ENCODE data around the gene MYMX. TPM values are rescaled to one million over a fixed set of nuclear protein-coding genes. Genes with fewer than 3 reads are reported as not detected.

MYMX gene
- total and polyA plus RNA-seq, 2 of the 13 experiments (the other 11 are each of a cell fraction or from before 2014, with no cell fraction given): not detected

DNA sequence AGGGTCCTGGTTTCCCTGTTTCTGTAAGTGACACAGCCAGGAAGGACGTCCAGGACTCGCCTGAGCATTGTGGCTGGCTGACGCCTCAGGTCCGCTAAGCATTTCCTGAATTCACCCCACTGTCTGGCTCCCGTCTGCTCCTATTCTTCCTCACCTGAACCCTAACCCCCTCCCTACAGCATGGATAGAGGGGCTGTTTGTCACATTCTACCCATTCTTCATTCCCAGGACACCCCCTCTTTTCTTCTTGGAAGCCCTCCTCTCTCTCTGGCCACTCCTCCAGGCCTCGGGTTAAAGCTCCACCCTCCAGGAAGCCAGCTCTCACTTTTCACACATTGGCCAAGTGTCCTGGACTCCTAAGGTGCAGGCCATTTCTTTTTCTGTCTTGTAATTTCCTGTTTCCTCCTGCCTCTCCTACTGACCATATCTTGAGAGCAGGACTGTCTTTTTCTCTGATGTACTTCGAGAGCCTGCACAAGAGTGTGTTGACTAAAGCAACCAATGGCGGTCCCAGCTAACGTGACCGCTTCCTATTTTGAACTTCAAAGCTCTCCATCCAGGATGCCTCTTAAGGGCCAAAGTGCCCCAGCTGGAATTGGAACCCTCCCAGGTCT is 24.2 kb upstream of the MYMX start (continued):
- TF ChIP-seq CENPX (CRISPR knock-in tag; IDR thresholded peaks at IDR 0.05): no peak
- TF ChIP-seq, protein P1, sequence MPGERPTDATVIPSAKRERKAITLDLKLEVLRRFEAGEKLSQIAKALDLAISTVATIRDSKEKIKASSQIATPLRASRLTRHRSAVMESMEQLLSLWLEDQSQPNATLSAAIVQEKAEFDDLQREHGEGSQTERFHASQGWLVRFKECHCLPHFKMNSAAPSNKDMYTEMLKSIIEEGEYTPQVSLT (CRISPR knock-in tag; IDR thresholded peaks at IDR 0.05; ENCODE audit: borderline replicate concordance, low read depth): no peak
- TF ChIP-seq ZNF768 (CRISPR knock-in tag; IDR thresholded peaks at IDR 0.05): no peak
- TF ChIP-seq, protein P2, sequence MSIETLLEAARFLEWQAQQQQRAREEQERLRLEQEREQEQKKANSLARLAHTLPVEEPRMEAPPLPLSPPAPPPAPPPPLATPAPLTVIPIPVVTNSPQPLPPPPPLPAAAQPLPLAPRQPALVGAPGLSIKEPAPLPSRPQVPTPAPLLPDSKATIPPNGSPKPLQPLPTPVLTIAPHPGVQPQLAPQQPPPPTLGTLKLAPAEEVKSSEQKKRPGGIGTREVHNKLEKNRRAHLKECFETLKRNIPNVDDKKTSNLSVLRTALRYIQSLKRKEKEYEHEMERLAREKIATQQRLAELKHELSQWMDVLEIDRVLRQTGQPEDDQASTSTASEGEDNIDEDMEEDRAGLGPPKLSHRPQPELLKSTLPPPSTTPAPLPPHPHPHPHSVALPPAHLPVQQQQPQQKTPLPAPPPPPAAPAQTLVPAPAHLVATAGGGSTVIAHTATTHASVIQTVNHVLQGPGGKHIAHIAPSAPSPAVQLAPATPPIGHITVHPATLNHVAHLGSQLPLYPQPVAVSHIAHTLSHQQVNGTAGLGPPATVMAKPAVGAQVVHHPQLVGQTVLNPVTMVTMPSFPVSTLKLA (IDR thresholded peaks at IDR 0.05): no peak
- no peak; the same call in 1 of the 2 replicates for TF ChIP-seq RXRB (CRISPR knock-in tag; IDR thresholded peaks at IDR 0.05; ENCODE audit: borderline replicate concordance)
- no peak for TF ChIP-seq ZMYM4 (CRISPR knock-in tag; IDR thresholded peaks at IDR 0.05)
- no peak for TF ChIP-seq ZNF24 (IDR thresholded peaks at IDR 0.05)
- no peak for TF ChIP-seq ARNT2 (CRISPR knock-in tag; IDR thresholded peaks at IDR 0.05; ENCODE audit: low read depth)
- no peak for TF ChIP-seq HOXA3 (CRISPR knock-in tag; IDR thresholded peaks at IDR 0.05)
- peak; percentile 58; the same call in 1 of the 2 replicates for TF ChIP-seq ZSCAN21 (CRISPR knock-in tag; IDR thresholded peaks at IDR 0.05; ENCODE audit: borderline replicate concordance)
- TF ChIP-seq CCAR2 (optimal IDR thresholded peaks at IDR 0.05; ENCODE audit: low read depth, low read length): no peak
- no peak for TF ChIP-seq CCDC6 (CRISPR knock-in tag; IDR thresholded peaks at IDR 0.05)
- no peak for TF ChIP-seq ZNF292 (CRISPR knock-in tag; IDR thresholded peaks at IDR 0.05; ENCODE audit: borderline replicate concordance, low read depth)
- TF ChIP-seq ZNF225 (CRISPR knock-in tag; IDR thresholded peaks at IDR 0.05): no peak
- TF ChIP-seq, protein P3, sequence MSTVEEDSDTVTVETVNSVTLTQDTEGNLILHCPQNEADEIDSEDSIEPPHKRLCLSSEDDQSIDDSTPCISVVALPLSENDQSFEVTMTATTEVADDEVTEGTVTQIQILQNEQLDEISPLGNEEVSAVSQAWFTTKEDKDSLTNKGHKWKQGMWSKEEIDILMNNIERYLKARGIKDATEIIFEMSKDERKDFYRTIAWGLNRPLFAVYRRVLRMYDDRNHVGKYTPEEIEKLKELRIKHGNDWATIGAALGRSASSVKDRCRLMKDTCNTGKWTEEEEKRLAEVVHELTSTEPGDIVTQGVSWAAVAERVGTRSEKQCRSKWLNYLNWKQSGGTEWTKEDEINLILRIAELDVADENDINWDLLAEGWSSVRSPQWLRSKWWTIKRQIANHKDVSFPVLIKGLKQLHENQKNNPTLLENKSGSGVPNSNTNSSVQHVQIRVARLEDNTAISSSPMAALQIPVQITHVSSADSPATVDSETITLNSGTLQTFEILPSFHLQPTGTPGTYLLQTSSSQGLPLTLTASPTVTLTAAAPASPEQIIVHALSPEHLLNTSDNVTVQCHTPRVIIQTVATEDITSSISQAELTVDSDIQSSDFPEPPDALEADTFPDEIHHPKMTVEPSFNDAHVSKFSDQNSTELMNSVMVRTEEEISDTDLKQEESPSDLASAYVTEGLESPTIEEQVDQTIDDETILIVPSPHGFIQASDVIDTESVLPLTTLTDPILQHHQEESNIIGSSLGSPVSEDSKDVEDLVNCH (CRISPR knock-in tag; IDR thresholded peaks at IDR 0.05): no peak
- TF ChIP-seq, protein P4, sequence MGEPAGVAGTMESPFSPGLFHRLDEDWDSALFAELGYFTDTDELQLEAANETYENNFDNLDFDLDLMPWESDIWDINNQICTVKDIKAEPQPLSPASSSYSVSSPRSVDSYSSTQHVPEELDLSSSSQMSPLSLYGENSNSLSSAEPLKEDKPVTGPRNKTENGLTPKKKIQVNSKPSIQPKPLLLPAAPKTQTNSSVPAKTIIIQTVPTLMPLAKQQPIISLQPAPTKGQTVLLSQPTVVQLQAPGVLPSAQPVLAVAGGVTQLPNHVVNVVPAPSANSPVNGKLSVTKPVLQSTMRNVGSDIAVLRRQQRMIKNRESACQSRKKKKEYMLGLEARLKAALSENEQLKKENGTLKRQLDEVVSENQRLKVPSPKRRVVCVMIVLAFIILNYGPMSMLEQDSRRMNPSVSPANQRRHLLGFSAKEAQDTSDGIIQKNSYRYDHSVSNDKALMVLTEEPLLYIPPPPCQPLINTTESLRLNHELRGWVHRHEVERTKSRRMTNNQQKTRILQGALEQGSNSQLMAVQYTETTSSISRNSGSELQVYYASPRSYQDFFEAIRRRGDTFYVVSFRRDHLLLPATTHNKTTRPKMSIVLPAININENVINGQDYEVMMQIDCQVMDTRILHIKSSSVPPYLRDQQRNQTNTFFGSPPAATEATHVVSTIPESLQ (CRISPR knock-in tag; conservative IDR thresholded peaks at IDR 0.05): no peak
- TF ChIP-seq ZFP90 (CRISPR knock-in tag; IDR thresholded peaks at IDR 0.05; ENCODE audit: borderline replicate concordance): no peak
- TF ChIP-seq, protein P5, sequence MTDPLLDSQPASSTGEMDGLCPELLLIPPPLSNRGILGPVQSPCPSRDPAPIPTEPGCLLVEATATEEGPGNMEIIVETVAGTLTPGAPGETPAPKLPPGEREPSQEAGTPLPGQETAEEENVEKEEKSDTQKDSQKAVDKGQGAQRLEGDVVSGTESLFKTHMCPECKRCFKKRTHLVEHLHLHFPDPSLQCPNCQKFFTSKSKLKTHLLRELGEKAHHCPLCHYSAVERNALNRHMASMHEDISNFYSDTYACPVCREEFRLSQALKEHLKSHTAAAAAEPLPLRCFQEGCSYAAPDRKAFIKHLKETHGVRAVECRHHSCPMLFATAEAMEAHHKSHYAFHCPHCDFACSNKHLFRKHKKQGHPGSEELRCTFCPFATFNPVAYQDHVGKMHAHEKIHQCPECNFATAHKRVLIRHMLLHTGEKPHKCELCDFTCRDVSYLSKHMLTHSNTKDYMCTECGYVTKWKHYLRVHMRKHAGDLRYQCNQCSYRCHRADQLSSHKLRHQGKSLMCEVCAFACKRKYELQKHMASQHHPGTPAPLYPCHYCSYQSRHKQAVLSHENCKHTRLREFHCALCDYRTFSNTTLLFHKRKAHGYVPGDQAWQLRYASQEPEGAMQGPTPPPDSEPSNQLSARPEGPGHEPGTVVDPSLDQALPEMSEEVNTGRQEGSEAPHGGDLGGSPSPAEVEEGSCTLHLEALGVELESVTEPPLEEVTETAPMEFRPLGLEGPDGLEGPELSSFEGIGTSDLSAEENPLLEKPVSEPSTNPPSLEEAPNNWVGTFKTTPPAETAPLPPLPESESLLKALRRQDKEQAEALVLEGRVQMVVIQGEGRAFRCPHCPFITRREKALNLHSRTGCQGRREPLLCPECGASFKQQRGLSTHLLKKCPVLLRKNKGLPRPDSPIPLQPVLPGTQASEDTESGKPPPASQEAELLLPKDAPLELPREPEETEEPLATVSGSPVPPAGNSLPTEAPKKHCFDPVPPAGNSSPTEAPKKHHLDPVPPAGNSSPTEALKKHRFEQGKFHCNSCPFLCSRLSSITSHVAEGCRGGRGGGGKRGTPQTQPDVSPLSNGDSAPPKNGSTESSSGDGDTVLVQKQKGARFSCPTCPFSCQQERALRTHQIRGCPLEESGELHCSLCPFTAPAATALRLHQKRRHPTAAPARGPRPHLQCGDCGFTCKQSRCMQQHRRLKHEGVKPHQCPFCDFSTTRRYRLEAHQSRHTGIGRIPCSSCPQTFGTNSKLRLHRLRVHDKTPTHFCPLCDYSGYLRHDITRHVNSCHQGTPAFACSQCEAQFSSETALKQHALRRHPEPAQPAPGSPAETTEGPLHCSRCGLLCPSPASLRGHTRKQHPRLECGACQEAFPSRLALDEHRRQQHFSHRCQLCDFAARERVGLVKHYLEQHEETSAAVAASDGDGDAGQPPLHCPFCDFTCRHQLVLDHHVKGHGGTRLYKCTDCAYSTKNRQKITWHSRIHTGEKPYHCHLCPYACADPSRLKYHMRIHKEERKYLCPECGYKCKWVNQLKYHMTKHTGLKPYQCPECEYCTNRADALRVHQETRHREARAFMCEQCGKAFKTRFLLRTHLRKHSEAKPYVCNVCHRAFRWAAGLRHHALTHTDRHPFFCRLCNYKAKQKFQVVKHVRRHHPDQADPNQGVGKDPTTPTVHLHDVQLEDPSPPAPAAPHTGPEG (CRISPR knock-in tag; IDR thresholded peaks at IDR 0.05): no peak
